Mesenteric fat pad (tissue), 1 donor: ENCODE results near the gene SNRPD1. TPM values are rescaled to one million over a fixed set of nuclear protein-coding genes. Genes with fewer than 3 reads are reported as not detected.
"Not testable (repeated sequence)": the region's sequence is repeated elsewhere in the genome, so short reads cannot be mapped to it uniquely, and the experiment has no call there.

Experiments used
- DNase-seq: peaks from one replicate; pipeline ENCODE4 v3.0.0-alpha.2; 2020; ENCODE audit warnings: low spot score
- total RNA-seq: library from RNA; stranded (reverse); fragmentation: NEBNext Ultra II Directional; extraction: Animal tissue kit (Norgen Biotek cat#: 25700); gene quantifications from one replicate; pipeline ENCODE4 v1.2.1, GENCODE V29; 2021
- donor health status: DM: yes; HTN: yes; CAD: no.

SNRPD1 gene
- total RNA-seq, 1 donor from 2014 or later = 38.0 TPM

- no peak for DNase-seq
Measured at GRCh38 chr18:21634588-21635199, 22.6 kb downstream of the SNRPD1 start.

- no peak for DNase-seq
Measured at GRCh38 chr18:21636769-21637168, 24.7 kb downstream of the SNRPD1 start.

GRCh38 chr18:21638822-21639221 lies 26.7 kb downstream of the SNRPD1 start:
- DNase-seq = no peak

- DNase-seq = not testable (repeated sequence)
Measured at GRCh38 chr18:21640375-21640774, 28.3 kb downstream of the SNRPD1 start.

GRCh38 chr18:21650311-21650710 lies 38.2 kb downstream of the SNRPD1 start:
- DNase-seq = no peak

GRCh38 chr18:21652073-21652472 lies 40.0 kb downstream of the SNRPD1 start:
- DNase-seq = no peak

GRCh38 chr18:21653361-21653760 lies 41.2 kb downstream of the SNRPD1 start:
- no peak for DNase-seq

- DNase-seq = no peak
Measured at GRCh38 chr18:21656402-21656801, 44.3 kb downstream of the SNRPD1 start.

- no peak for DNase-seq
Measured at GRCh38 chr18:21660078-21660477, 48.0 kb downstream of the SNRPD1 start.

GRCh38 chr18:21662581-21662980 lies 50.5 kb downstream of the SNRPD1 start:
- no peak for DNase-seq

- DNase-seq = no peak
Measured at GRCh38 chr18:21663578-21663977, 51.5 kb downstream of the SNRPD1 start.

GRCh38 chr18:21664069-21664468 lies 52.0 kb downstream of the SNRPD1 start:
- DNase-seq = no peak

- no peak for DNase-seq
Measured at GRCh38 chr18:21669736-21670285, 57.7 kb downstream of the SNRPD1 start.

GRCh38 chr18:21672521-21673267 lies 60.6 kb downstream of the SNRPD1 start:
- DNase-seq = no peak

- DNase-seq = not testable (repeated sequence)
Measured at GRCh38 chr18:21675354-21675753, 63.2 kb downstream of the SNRPD1 start.

GRCh38 chr18:21678859-21679258 lies 66.7 kb downstream of the SNRPD1 start:
- no peak for DNase-seq

GRCh38 chr18:21680161-21680560 lies 68.0 kb downstream of the SNRPD1 start:
- no peak for DNase-seq

- no peak for DNase-seq
Measured at GRCh38 chr18:21682371-21683051, 70.4 kb downstream of the SNRPD1 start.
